ENCODE data around the gene UNC13D. TPM values are rescaled to one million over a fixed set of nuclear protein-coding genes. Genes with fewer than 3 reads are reported as not detected.
"Not testable (repeated sequence)": the region's sequence is repeated elsewhere in the genome, so short reads cannot be mapped to it uniquely, and the experiment has no call there.

The UNC13D gene
- total RNA-seq, 4 donors from 2014 or later: 5.9 to 10.0 (median 9.0) TPM

DNA sequence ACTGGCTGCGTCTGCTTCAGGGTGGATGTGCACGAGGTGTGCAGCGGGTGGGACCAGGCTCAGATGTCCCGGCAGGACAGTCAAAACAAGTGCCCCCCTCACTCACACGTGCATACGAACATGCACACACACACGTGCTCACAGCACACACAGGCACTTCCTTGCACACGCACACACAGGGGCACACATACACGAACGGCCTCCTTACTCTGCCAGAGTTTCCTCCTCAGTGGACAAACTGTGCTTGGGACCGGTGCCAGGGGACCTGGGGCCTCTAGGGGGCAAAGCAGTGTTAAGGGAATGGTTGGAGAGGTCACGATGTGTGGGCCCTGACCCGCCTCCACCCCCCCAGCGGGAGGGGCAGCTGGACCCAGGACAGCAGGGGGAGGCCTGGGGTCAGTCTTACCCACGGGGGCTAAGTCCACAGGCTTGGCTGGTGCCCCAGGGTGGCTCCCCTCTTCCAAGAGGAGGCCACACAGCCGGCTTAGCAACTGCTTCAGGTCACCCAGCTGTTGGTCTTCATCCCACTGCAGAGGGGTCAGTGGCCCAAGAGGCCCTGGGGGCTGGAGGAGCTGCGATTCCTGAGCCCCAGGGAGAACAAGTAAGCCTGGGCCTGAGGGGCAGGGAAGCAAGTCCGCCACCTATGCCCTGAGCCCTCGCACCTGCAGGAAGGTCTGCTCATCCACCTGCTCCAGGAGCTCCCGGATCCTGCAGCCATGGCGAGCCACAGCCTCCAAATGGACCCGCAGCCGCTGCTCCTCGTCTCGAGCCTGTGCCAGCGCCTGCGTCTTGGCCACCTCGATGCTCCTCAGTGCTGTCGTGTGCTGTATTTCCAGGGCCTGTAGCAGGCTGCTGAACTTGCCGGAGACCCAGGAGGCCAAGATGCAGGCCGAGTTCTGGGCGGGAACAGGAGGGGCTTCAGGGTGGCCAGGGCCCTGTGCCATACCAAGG is 47.7 kb upstream of the UNC13D start:
- H3K27me3 ChIP-seq: no peaks in the 10 kb centered on the region
- H3K4me1 ChIP-seq: peaks cover 21 to 44% (median 41%) of the 10 kb centered on the region in 4 donors
- TF ChIP-seq, protein P1, sequence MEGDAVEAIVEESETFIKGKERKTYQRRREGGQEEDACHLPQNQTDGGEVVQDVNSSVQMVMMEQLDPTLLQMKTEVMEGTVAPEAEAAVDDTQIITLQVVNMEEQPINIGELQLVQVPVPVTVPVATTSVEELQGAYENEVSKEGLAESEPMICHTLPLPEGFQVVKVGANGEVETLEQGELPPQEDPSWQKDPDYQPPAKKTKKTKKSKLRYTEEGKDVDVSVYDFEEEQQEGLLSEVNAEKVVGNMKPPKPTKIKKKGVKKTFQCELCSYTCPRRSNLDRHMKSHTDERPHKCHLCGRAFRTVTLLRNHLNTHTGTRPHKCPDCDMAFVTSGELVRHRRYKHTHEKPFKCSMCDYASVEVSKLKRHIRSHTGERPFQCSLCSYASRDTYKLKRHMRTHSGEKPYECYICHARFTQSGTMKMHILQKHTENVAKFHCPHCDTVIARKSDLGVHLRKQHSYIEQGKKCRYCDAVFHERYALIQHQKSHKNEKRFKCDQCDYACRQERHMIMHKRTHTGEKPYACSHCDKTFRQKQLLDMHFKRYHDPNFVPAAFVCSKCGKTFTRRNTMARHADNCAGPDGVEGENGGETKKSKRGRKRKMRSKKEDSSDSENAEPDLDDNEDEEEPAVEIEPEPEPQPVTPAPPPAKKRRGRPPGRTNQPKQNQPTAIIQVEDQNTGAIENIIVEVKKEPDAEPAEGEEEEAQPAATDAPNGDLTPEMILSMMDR (IDR thresholded peaks at IDR 0.05): no peak
- TF ChIP-seq POLR2A (IDR thresholded peaks at IDR 0.05; ENCODE audit: low read depth) (no peak), EP300 (IDR thresholded peaks at IDR 0.05) (no peak), POLR2AphosphoS5 (IDR thresholded peaks at IDR 0.05) (no peak)
- H3K9me3 ChIP-seq: no peaks in the 10 kb centered on the region
- intact Hi-C loops (cut with DNase I): no loop called here
- H3K27ac ChIP-seq (replicated peaks in 1 of 4): no peak overlapping the region
- H3K4me3 ChIP-seq: no peak overlapping the region
- no peak for DNase-seq (ENCODE audit: extremely low spot score)
- peaks cover 12 to 56% (median 42%) of the 10 kb centered on the region in 4 donors for H3K36me3 ChIP-seq
- WGBS: 84% methylated on average over 27 of the region's 32 CpGs

DNA sequence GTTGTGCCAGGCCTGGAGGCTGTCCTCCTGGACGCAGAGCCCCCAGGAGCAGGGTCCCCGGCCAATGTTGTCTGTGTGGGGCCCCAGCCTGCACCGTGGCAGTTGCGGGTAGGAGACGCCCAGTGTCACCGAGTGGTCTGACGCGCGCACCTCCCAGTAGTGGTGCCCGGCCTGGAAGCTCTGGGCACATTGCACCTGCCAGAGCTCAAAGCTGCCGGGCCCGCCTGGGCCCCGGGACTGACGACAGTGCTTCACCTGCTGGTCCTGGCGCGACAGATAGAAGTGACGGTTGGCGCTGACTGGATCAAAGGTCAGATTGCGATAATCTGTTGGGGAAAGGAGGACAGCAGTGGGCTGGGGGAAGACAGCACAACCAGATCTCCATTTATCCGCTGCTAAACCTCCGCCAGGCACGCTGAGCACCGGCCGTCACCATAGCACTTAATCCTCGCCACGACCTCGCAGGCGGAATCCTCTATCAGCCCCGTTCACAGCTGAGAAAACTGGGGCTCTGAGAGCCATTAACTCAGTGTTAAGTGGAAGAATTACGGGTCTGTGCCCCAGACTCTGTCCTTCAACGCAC is 46.9 kb upstream of the UNC13D start:
- intact Hi-C loops (cut with DNase I): no loop called here
- WGBS: 91% methylated on average over 17 of the region's 31 CpGs
- Histone ChIP-seq H3K27ac (replicated peaks in 1 of 4) (no peak overlapping the region), H3K4me1 (peaks cover 21 to 42% (median 40%) of the 10 kb centered on the region in 4 donors), H3K4me3 (no peak overlapping the region), H3K27me3 (no peaks in the 10 kb centered on the region), H3K36me3 (peaks cover 12 to 56% (median 42%) of the 10 kb centered on the region in 4 donors), H3K9me3 (no peaks in the 10 kb centered on the region)
- no peak for TF ChIP-seq EP300 (IDR thresholded peaks at IDR 0.05)
- no peak for TF ChIP-seq POLR2AphosphoS5 (IDR thresholded peaks at IDR 0.05)
- no peak for TF ChIP-seq POLR2A (IDR thresholded peaks at IDR 0.05; ENCODE audit: low read depth)
- DNase-seq (ENCODE audit: extremely low spot score): no peak

DNA sequence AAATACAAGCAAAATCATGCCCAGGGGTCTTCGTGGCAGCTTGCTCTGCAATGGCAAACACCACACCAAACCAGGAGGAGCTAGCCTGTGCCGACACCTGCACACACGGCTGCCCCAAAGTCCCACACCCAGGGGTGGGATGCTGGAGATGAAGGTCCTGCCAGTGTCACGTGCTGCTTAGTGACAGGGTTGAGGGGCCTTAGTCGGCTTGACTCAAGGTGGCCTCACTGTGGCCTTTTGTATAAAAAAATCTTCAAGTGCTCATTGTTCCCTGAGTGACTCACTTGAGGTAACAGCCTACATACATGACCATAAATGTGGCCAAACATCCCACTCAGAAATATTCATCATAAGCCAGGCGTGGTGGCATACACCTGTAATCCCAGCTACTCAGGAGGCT is 45.2 kb upstream of the UNC13D start:
- H3K4me1 ChIP-seq: peaks cover 5 to 26% (median 24%) of the 10 kb centered on the region in 4 donors
- peaks cover 12 to 56% (median 42%) of the 10 kb centered on the region in 4 donors for H3K36me3 ChIP-seq
- 78% methylated on average over 3 of the region's 6 CpGs for WGBS
- DNase-seq (ENCODE audit: extremely low spot score): no peak
- H3K4me3 ChIP-seq: no peak overlapping the region
- H3K27ac ChIP-seq (replicated peaks in 1 of 4): no peak overlapping the region
- H3K27me3 ChIP-seq: no peaks in the 10 kb centered on the region
- H3K9me3 ChIP-seq: no peaks in the 10 kb centered on the region
- intact Hi-C loops (cut with DNase I): no loop called here
- no peak for TF ChIP-seq EP300 (IDR thresholded peaks at IDR 0.05)
- no peak for TF ChIP-seq POLR2AphosphoS5 (IDR thresholded peaks at IDR 0.05)
- TF ChIP-seq, protein P1 (IDR thresholded peaks at IDR 0.05): no peak
- no peak for TF ChIP-seq POLR2A (IDR thresholded peaks at IDR 0.05; ENCODE audit: low read depth)

DNA sequence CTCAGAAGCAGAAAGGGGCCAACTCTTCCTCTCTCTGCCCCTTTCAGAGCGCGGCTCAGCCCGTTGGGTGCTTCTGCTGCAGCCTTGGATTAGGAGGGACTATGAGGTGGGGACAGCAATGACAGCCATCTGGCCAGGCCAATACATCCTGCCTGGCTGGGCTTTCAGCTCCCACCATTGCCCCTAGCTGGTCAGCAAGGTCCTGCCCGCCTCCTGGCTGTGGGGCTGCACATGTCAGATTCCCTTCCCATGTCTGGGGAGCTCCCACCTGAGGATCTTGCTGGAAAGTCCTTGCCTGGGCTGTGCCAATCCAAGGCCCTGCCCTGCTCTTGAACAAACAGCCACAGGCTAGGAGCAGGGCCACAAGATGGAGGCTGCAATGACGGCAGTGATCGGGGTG is 44.3 kb upstream of the UNC13D start:
- 82% methylated on average over 6 of the region's 6 CpGs for WGBS

DNA sequence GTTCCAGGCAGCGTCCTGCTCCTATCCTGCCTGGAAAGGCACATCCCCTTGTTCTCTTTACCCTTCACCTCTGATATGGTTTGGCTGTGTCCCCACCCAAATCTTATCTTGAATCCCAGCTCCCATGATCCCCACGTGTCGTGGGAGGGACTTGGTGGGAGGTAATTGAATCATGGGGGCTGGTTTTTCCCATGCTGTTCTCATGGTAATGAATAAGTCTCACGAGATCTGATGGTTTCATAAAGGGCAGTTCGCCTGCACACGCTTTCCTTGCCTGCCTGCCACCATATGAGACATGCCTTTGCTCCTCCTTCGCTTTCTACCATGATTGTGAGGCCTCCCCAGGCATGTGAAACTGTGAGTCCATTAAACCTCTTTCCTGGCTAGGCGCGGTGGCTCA is 41.7 kb upstream of the UNC13D start:
- 88% methylated on average over 9 of the region's 9 CpGs for WGBS
- H3K9me3 ChIP-seq; H3K27ac ChIP-seq (replicated peaks in 1 of 4); intact Hi-C loops (cut with DNase I); H3K4me1 ChIP-seq; DNase-seq (ENCODE audit: extremely low spot score); H3K27me3 ChIP-seq; H3K4me3 ChIP-seq: not testable (repeated sequence)
- peaks cover 4 to 35% (median 23%) of the 10 kb centered on the region in 4 donors for H3K36me3 ChIP-seq

More for the DNA sequence above, 44.3 kb upstream of the UNC13D start:
- no peak overlapping the region for H3K4me3 ChIP-seq
- TF ChIP-seq POLR2A (IDR thresholded peaks at IDR 0.05; ENCODE audit: low read depth): no peak
- TF ChIP-seq POLR2AphosphoS5 (IDR thresholded peaks at IDR 0.05): no peak
- TF ChIP-seq EP300 (IDR thresholded peaks at IDR 0.05): no peak
- TF ChIP-seq, protein P1 (IDR thresholded peaks at IDR 0.05): no peak
- no peaks in the 10 kb centered on the region for H3K27me3 ChIP-seq
- H3K36me3 ChIP-seq: peaks cover 12 to 56% (median 42%) of the 10 kb centered on the region in 4 donors
- intact Hi-C loops (cut with DNase I): no loop called here
- H3K9me3 ChIP-seq: no peaks in the 10 kb centered on the region
- DNase-seq (ENCODE audit: extremely low spot score): no peak
- peaks cover 0 to 16% (median 14%) of the 10 kb centered on the region in 4 donors for H3K4me1 ChIP-seq
- no peak overlapping the region for H3K27ac ChIP-seq (replicated peaks in 1 of 4)

Measured in esophagus muscularis mucosa (tissue), 4 donors.